GM12801 (cell line): ENCODE results near the gene NFIA.

ENCODE experiments used
- CTCF ChIP-seq: IDR thresholded peaks from one replicate; pipeline ENCODE4 v1.5.1; 2011; ENCODE audit warnings: control low read depth; ENCODE audit not compliant: insufficient read length; ENCODE audit errors: extremely low read depth

NFIA gene

GRCh38 chr1:61241973-61242381 is 159.6 kb downstream of the NFIA start:
- no peak for TF ChIP-seq CTCF

DNA sequence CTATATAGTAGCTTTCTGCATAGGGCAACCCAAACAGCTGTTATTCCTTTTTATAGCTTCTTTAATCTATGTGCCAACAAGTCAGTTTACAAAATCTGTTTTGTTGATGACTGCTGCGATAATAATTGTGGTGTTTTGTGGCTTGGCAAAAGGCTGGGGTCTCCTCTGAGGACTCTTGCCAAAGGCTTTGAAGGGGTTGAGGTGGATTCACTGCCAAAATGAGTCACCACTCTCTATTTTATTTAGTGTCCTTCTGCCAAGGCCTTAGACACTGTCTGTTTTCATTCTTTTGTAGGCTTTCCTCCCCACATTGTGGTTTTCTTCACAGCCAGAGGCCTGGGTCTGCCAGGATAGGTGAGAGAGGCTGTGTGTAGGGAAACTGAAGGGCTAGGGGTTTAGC is 161.8 kb downstream of the NFIA start:
- no peak for TF ChIP-seq CTCF

- no peak for TF ChIP-seq CTCF
Observed at GRCh38 chr1:61245696-61246400, 163.5 kb downstream of the NFIA start.

GRCh38 chr1:61247051-61247825 is 164.9 kb downstream of the NFIA start:
- no peak for TF ChIP-seq CTCF

DNA sequence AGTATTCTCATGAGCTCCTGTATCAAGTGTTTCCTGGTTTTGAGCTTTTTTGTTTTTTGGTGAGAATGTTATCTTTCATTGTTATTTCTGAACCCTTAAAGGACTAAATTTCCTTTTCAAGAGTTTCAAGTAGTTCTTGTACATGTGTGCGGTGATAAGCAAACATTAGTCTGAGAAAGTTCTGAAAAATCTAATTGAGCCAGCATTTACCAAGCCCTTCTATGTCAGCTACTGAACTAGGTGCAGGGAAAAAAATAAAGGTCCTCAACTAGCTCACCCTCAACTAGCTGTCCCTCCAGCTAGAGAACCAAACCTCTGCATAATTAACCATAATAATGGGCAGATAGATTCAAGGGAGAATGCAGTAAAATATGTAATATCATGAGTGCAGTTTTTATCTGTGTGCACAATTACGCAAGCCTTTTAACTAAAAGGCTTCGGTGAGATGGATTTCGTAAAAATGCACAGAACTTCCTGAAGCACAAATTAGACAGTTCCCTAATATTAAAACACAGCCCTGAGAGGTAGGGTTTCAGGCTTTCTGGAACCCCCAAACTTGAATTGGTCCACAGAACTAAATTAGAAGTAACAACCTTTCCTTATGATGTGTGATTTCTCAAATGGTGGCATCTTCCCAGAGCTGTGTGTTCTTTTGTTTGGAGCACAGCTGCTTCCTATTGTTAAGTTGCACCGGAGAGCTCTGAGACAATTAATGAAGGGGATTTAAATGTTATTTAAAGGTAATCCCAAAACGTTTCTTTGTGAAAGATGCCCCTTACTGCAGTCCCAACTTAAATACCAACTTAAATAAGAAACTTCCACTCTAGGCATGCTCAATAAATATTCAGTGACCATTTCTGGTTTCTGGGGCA is 165.8 kb downstream of the NFIA start:
- TF ChIP-seq CTCF = no peak

DNA sequence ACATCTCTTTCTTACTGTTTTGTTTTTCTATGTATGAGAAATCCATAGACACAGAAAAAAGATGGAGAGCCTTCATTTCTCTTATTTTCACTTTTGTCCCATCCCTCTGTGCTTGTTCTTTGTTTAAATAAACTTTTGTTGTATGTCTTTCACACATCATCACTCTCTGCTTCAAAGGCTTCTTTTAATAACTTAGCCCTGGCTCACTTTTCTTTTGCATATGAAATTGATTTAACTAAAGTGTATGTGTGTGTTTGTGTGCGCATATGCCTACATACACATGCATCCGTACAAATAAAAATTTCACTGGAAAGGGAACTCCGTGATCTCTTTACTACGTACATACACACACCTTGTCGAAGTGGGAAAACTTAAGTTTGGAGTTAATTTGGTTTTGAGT is 168.6 kb downstream of the NFIA start:
- TF ChIP-seq CTCF = no peak
